ENCODE measurements around the gene ZNF443.
"Not testable (repeated sequence)": the region's sequence is repeated elsewhere in the genome, so short reads cannot be mapped to it uniquely, and the experiment has no call there.

Gene ZNF443

DNA sequence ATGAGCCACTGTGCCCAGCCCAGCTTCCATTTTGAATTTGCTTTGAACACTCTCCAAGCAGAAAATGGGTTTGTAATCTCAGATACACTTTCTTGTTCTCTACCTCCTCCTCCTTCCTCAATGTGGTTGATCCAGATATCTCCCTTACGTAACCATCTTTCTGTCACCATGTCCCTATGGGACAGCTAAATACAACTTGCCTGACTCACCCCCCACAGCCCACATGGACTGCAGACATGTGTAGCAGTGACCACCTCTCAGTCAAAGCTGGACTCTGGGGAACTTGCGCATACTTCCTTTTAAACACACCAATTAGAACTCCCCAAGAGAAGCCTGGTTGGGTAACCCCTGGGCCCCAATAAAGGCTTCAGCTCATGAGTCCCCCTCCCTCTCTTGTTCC, 28.9 kb downstream of the ZNF443 start:
- ATAC-seq: no peak

DNA sequence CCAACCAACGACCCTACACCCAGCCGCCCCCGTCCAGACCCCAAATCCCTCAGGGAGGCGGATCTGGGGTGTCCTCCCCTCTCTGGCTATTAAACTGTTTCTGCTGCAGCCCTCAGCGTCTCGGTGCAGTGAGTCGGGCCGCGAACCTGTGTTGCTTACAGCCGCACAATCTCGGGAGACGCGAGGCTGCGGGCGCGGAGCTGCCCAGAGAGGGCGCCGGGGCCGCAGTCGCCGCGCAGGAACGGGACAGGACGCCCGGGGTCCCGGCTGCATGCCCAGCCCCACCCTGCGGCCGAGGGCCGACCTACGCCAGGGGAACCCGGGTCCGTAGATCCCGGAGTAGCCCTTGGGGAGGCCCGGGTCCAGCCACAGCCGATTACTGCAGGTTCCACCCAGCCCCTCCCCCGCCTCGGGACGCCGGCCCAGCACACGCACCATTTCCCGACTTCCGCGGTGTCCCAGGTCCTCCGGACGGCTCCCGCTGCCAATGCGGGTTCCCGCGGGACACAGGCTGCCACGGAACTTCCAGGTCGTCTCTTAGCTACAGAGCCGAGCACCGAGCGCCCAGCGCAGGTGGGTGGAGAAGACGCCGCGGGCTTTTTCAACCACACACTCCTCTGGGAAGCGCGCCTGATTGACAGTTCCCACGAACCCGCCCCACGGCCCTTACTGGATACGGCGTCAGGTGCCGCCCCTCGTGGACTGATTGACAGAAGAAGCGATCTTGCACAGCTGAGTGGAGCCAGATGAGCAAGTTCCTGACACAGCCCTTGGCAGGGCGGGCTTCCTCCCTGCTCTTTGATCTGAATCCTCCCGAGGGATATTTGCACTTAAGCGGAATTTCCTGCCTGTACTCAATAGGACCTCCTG, 40.0 kb downstream of the ZNF443 start, which contains the start of gene ZNF799:
Gene ZNF799, minus strand, starts transcription at position 639 of the 870 bp plus-strand sequence. Its CDS starts 201 bp downstream, at position 438.
- ATAC-seq: peak; percentile 98

GRCh38 chr19:12399901-12400632, 40.8 kb downstream of the ZNF443 start:
- ATAC-seq: peak; percentile 27 to 30

GRCh38 chr19:12391148-12391547, 49.7 kb downstream of the ZNF443 start:
- ATAC-seq: not testable (repeated sequence)

DNA sequence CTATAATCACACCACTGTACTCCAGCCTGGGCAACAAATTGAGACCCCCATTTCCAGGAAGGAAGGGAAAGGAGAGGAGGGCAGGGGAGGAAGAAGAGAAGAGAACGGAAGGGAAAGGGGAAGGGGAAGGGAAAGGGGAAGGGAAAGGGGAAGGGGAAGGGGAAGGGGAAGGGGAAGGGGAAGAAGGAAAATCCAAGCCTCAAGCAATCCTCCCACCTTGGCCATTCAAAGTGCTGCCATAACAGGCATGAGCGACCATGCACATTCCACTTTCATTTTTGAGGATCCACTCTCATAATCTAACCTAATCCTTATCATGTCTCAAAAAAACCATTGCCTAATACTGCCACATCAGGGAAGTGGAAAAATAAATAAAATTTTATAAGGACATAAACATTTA, 54.5 kb downstream of the ZNF443 start:
- ATAC-seq: not testable (repeated sequence)

DNA sequence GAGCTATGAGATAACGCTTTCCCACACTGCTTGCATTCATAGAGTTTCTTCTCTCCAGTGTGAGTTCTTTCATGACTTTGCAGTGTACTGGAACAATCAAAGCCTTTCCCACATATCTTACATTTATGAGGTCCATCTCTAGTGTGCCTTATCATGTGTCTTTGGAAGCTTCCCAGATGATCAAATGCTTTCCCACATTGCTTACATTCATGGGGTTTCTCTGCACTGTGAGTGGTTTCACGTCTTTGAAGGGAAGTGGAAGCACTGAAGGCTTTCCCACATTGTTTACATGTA, 60.4 kb downstream of the ZNF443 start:
- no peak for ATAC-seq

DNA sequence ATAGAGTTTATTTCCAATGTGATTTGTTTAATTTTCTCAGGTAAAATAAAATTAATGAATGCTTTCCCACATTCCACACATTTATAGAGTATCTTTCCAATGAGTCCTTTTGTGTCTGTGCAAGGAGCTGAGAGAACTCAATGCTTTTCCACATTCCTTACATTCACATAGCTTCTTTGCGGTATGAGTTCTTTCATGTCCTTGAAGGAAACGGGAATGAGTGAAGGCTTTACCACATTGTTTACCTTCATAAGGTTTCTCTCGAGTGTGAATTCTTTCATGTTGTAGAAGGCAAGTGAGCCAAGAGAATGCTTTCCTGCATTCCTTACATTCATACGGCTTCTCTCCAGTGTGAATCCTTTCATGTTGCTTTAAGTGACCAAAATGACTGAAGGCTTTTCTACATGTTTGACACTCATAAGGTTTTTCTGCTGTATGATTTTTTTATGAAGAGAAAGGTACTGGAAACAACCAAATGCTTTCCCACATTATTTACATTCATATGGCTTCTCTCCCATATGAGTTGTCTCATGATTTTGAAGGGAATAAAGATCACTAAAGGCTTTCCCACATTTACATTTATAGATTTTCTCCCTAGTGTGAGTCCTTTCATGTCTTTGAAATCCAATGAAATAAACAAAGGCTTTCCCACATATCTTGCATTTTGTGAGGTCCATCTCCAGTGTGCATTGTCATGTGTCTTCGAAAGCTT, 60.9 kb downstream of the ZNF443 start:
- no peak for ATAC-seq
